Choroid plexus epithelial cell (primary cell): ENCODE data around the gene RNF6.
"Not testable (repeated sequence)": the region's sequence is repeated elsewhere in the genome, so short reads cannot be mapped to it uniquely, and the experiment has no call there.

Experiments
- DNase-seq: peaks from one replicate; pipeline ENCODE4 v3.0.0-alpha.2; 2010; ENCODE audit warnings: low read depth
- H3K4me3 ChIP-seq: 2 replicates; pipeline ENCODE4 v1.5.1; 2011; ENCODE audit warnings: low read depth, mild to moderate bottlenecking, control low read depth, low read length, moderate library complexity
- TF ChIP-seq, protein P1 (sequence below): conservative IDR thresholded peaks from 2 replicates; pipeline ENCODE4 v1.5.1; 2011; ENCODE audit warnings: low read depth, mild to moderate bottlenecking, control low read depth, inconsistent platforms, low read length, moderate library complexity

RNF6 gene

DNA sequence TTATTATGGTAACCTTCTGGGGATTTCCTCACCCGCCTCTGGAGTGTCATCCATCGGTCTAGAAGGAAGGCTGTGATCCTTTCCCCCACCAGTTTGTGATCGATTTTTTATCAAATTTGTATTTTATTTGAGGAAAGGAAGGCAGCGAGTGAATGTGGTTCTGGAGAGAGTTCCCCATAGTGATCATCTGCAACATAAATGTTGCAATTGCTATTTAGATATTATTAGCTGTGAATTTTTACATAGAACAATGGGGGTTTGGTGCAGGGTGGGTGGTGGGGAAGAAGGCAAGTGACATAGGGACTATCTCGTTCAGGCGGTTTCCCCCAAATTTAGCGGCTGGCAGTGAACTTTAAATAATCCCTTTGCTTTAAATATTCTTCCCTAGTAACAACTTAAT is 33.0 kb upstream of the RNF6 start:
- H3K4me3 ChIP-seq = peak overlapping the region; percentile 89
- TF ChIP-seq, protein P1, sequence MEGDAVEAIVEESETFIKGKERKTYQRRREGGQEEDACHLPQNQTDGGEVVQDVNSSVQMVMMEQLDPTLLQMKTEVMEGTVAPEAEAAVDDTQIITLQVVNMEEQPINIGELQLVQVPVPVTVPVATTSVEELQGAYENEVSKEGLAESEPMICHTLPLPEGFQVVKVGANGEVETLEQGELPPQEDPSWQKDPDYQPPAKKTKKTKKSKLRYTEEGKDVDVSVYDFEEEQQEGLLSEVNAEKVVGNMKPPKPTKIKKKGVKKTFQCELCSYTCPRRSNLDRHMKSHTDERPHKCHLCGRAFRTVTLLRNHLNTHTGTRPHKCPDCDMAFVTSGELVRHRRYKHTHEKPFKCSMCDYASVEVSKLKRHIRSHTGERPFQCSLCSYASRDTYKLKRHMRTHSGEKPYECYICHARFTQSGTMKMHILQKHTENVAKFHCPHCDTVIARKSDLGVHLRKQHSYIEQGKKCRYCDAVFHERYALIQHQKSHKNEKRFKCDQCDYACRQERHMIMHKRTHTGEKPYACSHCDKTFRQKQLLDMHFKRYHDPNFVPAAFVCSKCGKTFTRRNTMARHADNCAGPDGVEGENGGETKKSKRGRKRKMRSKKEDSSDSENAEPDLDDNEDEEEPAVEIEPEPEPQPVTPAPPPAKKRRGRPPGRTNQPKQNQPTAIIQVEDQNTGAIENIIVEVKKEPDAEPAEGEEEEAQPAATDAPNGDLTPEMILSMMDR = no peak
- peak; percentile 6 for DNase-seq

DNA sequence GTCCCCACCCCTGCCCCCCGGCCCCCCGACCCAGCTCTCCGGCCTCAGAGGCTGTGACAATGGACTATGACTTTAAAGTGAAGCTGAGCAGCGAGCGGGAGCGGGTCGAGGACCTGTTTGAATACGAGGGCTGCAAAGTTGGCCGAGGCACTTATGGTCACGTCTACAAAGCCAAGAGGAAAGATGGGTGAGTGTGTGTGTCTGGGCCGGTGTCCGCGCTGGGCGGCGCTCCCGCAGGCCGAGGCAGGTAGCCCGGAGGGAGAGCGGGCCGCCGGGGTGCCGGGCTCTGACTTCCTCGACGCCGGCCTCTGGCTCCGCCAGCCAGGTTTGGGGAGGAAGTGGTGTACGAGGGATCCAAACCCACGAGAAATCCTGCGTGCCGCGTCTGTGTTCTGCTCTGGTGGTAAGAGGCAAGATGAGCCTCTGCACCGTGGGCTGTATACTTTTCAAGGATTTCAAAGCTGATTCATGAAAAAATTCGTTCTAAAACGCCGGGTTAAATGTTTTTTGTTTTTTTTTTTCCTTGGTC is 32.5 kb upstream of the RNF6 start:
- TF ChIP-seq, protein P1 = peak; percentile 2
- peak; percentile 52 for DNase-seq
- peak overlapping the region; percentile 89 for H3K4me3 ChIP-seq

DNA sequence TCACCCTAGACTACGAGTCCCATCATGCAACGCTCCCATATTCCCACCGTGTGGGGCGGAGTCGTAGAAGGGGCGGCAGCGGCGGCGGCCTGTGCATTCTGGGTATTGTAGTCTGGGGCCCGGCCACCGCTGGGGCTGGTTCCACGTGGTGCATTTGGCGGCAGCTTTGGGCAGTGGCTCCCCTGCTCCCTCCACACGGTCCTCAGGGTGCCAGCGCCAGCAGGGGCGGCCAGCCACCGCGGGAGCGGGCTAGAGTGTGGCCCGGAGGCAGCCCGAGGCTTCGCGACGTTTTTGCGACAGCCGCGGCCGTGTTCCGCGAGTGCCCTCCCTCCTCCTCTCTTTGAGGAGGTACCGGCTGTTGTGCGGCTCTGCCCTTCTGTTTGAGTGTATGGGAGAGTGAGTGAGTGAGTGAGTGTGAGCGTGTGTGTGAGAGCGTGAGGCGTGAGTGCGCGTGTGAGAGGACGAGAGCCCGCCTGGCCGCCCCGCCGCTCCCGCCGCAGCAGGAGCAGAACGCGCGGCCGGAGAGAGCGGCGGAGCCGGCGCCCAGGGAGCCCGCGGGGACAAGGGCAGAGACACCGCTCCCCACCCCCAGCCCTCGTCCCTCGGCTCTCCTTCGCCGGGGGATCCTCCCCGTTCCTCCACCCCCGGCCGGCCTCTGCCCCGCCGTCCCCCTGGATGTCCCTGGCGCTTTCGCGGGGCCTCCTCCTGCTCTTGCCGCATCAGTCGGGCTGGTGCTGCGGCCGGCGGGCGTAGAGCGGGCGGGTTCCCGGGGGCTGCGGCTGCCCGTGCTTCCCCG is 31.9 kb upstream of the RNF6 start, which contains the start of gene CDK8:
Gene CDK8, plus strand, starts transcription at position 343 of the 796 bp plus-strand sequence. CDS start 513 bp downstream, outside the sequence.
- TF ChIP-seq, protein P1 = no peak
- DNase-seq = peak; percentile 91
- peak within 1 kb of the TSS; percentile 89 for H3K4me3 ChIP-seq

DNA sequence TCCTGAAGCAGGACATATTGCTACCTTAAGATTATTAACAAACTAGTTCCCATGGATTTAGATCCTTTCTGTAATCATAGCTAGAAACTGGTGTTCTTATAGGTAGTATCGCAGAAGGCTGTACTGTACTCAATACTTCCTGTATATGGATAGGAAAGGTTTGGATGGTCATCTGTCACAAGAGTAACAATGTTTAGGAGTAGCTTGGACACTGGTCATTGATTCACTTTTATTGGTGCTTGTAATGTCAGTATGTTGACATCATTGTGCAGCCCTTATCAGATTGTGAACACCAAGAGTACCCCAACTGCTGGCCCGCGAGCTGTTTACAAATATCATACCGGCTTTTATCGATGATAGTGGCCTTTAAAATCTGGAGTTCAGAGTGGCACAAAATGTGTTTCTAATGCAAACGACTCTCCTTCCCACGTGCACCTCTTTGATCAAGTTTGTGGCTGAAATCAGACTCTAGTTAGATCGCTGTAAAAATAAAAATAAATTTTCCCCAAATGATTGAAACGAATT is 31.2 kb upstream of the RNF6 start:
- no peak for DNase-seq
- H3K4me3 ChIP-seq = peak overlapping the region; percentile 89
- TF ChIP-seq, protein P1 = no peak

DNA sequence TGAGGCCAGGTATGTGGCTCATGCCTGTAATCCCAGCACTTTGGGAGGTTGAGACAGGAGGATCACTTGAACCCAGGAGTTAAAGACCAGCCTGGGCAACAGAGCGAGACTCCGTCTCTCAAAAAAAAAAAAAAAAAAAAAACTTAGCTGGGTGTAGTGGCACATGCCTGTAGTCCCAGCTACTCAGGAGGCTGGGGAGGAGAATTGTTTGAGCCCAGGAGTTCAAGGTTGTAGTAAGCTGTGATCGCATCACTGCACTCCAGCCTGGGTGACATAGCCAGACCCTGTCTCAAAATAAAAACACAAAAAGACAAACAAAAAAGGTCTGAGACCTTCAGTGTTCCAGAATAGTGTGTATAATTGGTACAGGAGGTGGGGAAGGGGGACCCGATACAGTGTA is 29.9 kb upstream of the RNF6 start:
- H3K4me3 ChIP-seq, DNase-seq: not testable (repeated sequence)

DNA sequence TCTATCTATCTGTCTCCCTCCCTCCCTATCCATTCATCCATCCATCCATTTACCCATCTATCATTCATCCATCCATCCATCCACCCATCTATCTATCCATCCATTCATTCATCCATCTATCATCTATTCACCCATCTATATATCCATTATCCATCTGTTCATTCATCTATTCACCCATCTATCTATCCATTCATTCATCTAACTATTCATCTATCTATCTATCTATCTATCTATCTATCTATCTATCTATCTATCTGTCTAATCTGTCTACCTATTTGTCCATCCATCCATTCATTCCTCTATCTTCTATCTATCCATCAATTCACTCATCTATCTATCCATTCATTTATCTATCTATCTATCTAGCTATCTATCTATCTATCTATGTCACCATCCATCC is 27.4 kb upstream of the RNF6 start:
- TF ChIP-seq, protein P1 = no peak
- no peak for DNase-seq
- H3K4me3 ChIP-seq = no peak overlapping the region

DNA sequence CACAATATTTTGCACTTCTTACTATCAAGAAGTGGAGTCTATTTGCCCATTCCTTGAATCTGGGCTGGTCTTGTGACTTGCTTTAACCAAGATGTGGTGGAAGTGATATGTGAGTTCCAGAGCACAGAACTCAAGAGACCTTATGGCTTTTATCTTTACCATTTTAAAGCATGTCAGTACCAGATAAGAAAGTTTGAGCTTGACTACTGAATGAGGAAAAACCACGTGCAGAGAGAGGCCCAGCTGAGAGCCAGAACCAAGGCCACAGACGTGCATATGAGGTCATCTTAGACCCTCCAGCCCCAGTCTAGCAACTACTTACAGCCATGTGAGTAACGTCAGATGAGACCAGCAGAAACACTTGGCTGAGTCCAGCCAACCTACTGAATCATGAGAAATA is 25.5 kb upstream of the RNF6 start:
- no peak for DNase-seq
- TF ChIP-seq, protein P1 = no peak
- no peak overlapping the region for H3K4me3 ChIP-seq
